K562 (cell line): ENCODE data around the gene TMEM141. TPM values are rescaled to one million over a fixed set of nuclear protein-coding genes. Genes with fewer than 3 reads are reported as not detected.
A peak's percentile ranks its signal among the peaks of the same experiment; 100 is the strongest.

ENCODE experiments used
- ARID1B ChIP-seq: fragments of 450-650 bp; IDR thresholded peaks from 2 replicates; pipeline ENCODE4 v1.6.1; 2016; ENCODE audit warnings: antibody characterized with exemption, mild to moderate bottlenecking, inconsistent platforms
- ATF4 ChIP-seq: fragments of 450-650 bp; formaldehyde crosslinking; IDR thresholded peaks from 2 replicates; pipeline ENCODE4 v1.4.0; 2022; ENCODE audit warnings: mild to moderate bottlenecking, moderate library complexity
- ATF6 ChIP-seq: sonication (generic); formaldehyde crosslinking; IDR thresholded peaks from 2 replicates; pipeline ENCODE4 v1.4.0; 2020; ENCODE audit warnings: mild to moderate bottlenecking, missing genetic modification reagents
- CC2D1A ChIP-seq: fragments of 450-650 bp; IDR thresholded peaks from 2 replicates; pipeline ENCODE4 v1.6.1; 2017; ENCODE audit warnings: mild to moderate bottlenecking
- CREB3L1 ChIP-seq: fragments of 450-650 bp; IDR thresholded peaks from 2 replicates; pipeline ENCODE4 v1.6.1; 2014; ENCODE audit warnings: low read depth, mild to moderate bottlenecking, moderate library complexity, borderline replicate concordance
- HNRNPLL ChIP-seq: fragments of 200-400 bp; formaldehyde crosslinking; IDR thresholded peaks from 2 replicates; pipeline ENCODE4 v1.6.1; 2017; ENCODE audit warnings: low read length, low read depth, mild to moderate bottlenecking; ENCODE audit not compliant: poor library complexity, severe bottlenecking
- KLF10 ChIP-seq: fragments of 250-450 bp; sonication (Bioruptor Pico); IDR thresholded peaks from 2 replicates; pipeline ENCODE4 v1.6.1; 2021; ENCODE audit warnings: matching md5 sums
- KLF6 ChIP-seq: fragments of 250-450 bp; sonication (Bioruptor Pico); IDR thresholded peaks from 2 replicates; pipeline ENCODE4 v1.4.0; 2020; ENCODE audit warnings: mild to moderate bottlenecking, moderate library complexity, borderline replicate concordance
- PHB ChIP-seq: fragments of 250-450 bp; sonication (Bioruptor Pico); IDR thresholded peaks from 2 replicates; pipeline ENCODE4 v1.5.0; 2021
- PPARD ChIP-seq: fragments of 250-450 bp; sonication (Bioruptor Pico); IDR thresholded peaks from 2 replicates; pipeline ENCODE4 v1.8.0; 2022; ENCODE audit warnings: inconsistent platforms, mild to moderate bottlenecking, moderate library complexity
- RBFOX2 ChIP-seq: fragments of 200-400 bp; formaldehyde crosslinking; IDR thresholded peaks from 2 replicates; pipeline ENCODE4 v1.6.1; 2017; ENCODE audit warnings: low read depth, mild to moderate bottlenecking, low read length, moderate library complexity
- TCF7L2 ChIP-seq: fragments of 150-350 bp; IDR thresholded peaks from 2 replicates; pipeline ENCODE4 v1.6.1; 2016; ENCODE audit warnings: low read depth, mild to moderate bottlenecking, low read length, moderate library complexity
- TSC22D4 ChIP-seq: fragments of 450-650 bp; IDR thresholded peaks from 2 replicates; pipeline ENCODE4 v1.6.1; 2016; ENCODE audit warnings: missing genetic modification characterization, missing biosample characterization, control low read depth
- U2AF1 ChIP-seq: fragments of 200-400 bp; formaldehyde crosslinking; optimal IDR thresholded peaks from 2 replicates; pipeline ENCODE3; 2017; ENCODE audit warnings: mild to moderate bottlenecking, low read depth, low read length, moderate library complexity
- USF2 ChIP-seq: sonication (generic); formaldehyde crosslinking; IDR thresholded peaks from 2 replicates; pipeline ENCODE4 v1.5.0; 2020; ENCODE audit warnings: missing genetic modification reagents
- ZBTB17 ChIP-seq: fragments of 450-650 bp; formaldehyde crosslinking; IDR thresholded peaks from 2 replicates; pipeline ENCODE4 v1.4.0; 2020; ENCODE audit warnings: mild to moderate bottlenecking
- ZFP1 ChIP-seq: fragments of 450-650 bp; formaldehyde crosslinking; IDR thresholded peaks from 2 replicates; pipeline ENCODE4 v1.4.0; 2020; ENCODE audit warnings: mild to moderate bottlenecking, mixed read lengths
- ZNF586 ChIP-seq: fragments of 450-650 bp; formaldehyde crosslinking; conservative IDR thresholded peaks from 2 replicates; pipeline ENCODE4 v1.4.0; 2020; ENCODE audit warnings: mild to moderate bottlenecking, moderate library complexity
- ZNF592 ChIP-seq: fragments of 450-650 bp; IDR thresholded peaks from 2 replicates; pipeline ENCODE4 v1.6.1; 2017; ENCODE audit warnings: antibody characterized with exemption, mild to moderate bottlenecking
- polyA plus RNA-seq, 8 experiments: library from polyadenylated mRNA; depleted of rRNA in 4 of 8; stranded (reverse) in 5 of 8; unstranded in 3 of 8; fragments of >200 nt; fragmentation: Nextera tagmentation in 2 of 8; fragmentation: Illumina TruSeq in 1 of 8; extraction: Ambion mirVana in 2 of 8; extraction: Trizol in 1 of 8; gene quantifications; 2 replicates each; pipeline versions ENCODE4 v1.2.1 to v1.2.3, GENCODE V29; 2011 to 2014; ENCODE audit warnings: inconsistent platforms in 1 of 8, missing spikeins in 1 of 8
- total RNA-seq, 7 experiments: library from RNA; depleted of rRNA in 6 of 7; stranded (reverse); fragments of >200 nt in 6 of 7; fragmentation: Illumina TruSeq in 2 of 7; extraction: Trizol in 2 of 7; gene quantifications; 2 replicates each; pipeline versions ENCODE4 v1.2.1 to v1.2.3, GENCODE V29; 2011 to 2021; ENCODE audit warnings: low replicate concordance in 1 of 7

The TMEM141 gene
- total and polyA plus RNA-seq, 9 of the 15 experiments (the other 6 are each of a cell fraction or from before 2014, with no cell fraction given): 21.5 to 123 (median 74.8) TPM

GRCh38 chr9:136796238-136796774 is 5.2 kb downstream of the TMEM141 start, which contains the start of gene CCDC183 (continued):
- TF ChIP-seq ZNF592 (peak; percentile 82), RBFOX2 (no peak), ATF6 (no peak), HNRNPLL (no peak), USF2 (CRISPR knock-in tag) (no peak), ZNF586 (CRISPR knock-in tag) (no peak), TCF7L2 (no peak), TSC22D4 (tag) (no peak), ATF4 (0 out of 2 replicates have a peak, but pooled peaks have one; percentile 19), PPARD (CRISPR knock-in tag) (no peak), CC2D1A (no peak), CREB3L1 (no peak), KLF10 (CRISPR knock-in tag) (0 out of 2 replicates have a peak, but pooled peaks have one; percentile 13), ARID1B (no peak), KLF6 (CRISPR knock-in tag) (peak; percentile 33; the same call in 1 of the 2 replicates), ZBTB17 (CRISPR knock-in tag) (no peak), U2AF1 (no peak), PHB (CRISPR knock-in tag) (0 out of 2 replicates have a peak, but pooled peaks have one; percentile 45), ZFP1 (no peak)
